ENCODE measurements around the gene SYNGR3. TPM values are rescaled to one million over a fixed set of nuclear protein-coding genes. Genes with fewer than 3 reads are reported as not detected.

The SYNGR3 gene
- total and polyA plus RNA-seq, 2 of the 13 experiments (the other 11 are each of a cell fraction or from before 2014, with no cell fraction given), result 0.97 to 5.7 TPM

DNA sequence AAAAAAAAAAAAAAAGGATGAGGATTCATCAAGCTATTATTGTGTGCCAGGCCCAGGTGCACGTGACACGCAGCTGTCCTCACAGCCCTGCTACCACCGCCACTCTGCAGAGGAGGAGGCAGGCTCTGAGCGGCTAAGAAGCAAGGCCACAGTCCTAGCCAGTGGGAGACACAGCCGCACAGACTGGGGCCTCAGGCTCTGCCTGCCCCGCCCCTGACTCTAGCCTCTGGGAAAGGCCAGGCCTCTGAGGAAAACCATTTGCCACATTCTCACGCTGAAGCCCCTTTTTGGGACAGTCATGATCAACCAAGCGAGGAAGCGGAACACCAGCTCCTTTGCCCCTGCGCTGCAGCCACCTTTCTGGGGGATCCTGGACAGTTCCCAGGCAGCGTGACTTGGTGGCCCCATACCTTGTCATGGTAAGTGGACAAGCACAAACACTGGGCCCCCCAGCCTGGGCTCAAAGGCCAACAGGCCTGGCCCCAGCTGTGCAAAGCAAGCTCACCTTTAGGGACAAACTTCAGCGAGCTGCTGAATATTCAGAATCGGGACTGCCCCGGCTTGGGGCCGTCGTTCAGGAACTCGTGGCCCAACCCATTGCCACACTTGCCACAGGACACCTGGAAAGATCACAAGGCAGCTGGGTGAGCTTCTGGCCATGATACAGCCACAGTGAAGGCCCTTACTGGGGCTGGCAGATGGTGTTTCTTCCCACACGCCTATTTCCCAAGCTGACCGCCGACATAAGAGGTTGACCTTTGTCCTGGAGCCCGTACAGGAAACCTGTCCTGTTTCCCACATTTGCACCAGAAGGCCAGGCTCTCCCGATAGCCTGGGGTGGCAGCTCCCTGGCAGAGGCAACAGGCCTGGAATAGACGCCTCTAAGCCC, 49.3 kb upstream of the SYNGR3 start (continued):
- TF ChIP-seq, protein P1, sequence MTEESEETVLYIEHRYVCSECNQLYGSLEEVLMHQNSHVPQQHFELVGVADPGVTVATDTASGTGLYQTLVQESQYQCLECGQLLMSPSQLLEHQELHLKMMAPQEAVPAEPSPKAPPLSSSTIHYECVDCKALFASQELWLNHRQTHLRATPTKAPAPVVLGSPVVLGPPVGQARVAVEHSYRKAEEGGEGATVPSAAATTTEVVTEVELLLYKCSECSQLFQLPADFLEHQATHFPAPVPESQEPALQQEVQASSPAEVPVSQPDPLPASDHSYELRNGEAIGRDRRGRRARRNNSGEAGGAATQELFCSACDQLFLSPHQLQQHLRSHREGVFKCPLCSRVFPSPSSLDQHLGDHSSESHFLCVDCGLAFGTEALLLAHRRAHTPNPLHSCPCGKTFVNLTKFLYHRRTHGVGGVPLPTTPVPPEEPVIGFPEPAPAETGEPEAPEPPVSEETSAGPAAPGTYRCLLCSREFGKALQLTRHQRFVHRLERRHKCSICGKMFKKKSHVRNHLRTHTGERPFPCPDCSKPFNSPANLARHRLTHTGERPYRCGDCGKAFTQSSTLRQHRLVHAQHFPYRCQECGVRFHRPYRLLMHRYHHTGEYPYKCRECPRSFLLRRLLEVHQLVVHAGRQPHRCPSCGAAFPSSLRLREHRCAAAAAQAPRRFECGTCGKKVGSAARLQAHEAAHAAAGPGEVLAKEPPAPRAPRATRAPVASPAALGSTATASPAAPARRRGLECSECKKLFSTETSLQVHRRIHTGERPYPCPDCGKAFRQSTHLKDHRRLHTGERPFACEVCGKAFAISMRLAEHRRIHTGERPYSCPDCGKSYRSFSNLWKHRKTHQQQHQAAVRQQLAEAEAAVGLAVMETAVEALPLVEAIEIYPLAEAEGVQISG (CRISPR knock-in tag; IDR thresholded peaks at IDR 0.05), result peak; percentile 62
- no peak for TF ChIP-seq CERS6 (CRISPR knock-in tag; IDR thresholded peaks at IDR 0.05)
- peak; percentile 83 for TF ChIP-seq HOXA5 (CRISPR knock-in tag; IDR thresholded peaks at IDR 0.05)
- TF ChIP-seq, protein P2, sequence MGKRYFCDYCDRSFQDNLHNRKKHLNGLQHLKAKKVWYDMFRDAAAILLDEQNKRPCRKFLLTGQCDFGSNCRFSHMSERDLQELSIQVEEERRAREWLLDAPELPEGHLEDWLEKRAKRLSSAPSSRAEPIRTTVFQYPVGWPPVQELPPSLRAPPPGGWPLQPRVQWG (CRISPR knock-in tag; IDR thresholded peaks at IDR 0.05; ENCODE audit: borderline replicate concordance, low read depth), result no peak
- TF ChIP-seq KLF9 (CRISPR knock-in tag; IDR thresholded peaks at IDR 0.05; ENCODE audit: low read depth), result peak; percentile 67; the same call in 1 of the 2 replicates
- peak; percentile 78; the same call in 1 of the 2 replicates for TF ChIP-seq ZNF230 (CRISPR knock-in tag; IDR thresholded peaks at IDR 0.05)
- TF ChIP-seq POLR2G (IDR thresholded peaks at IDR 0.05; ENCODE audit: low read depth, low read length), result peak; percentile 84
- no peak for TF ChIP-seq THAP8 (CRISPR knock-in tag; IDR thresholded peaks at IDR 0.05; ENCODE audit: borderline replicate concordance)
- peak; percentile 88 for TF ChIP-seq KDM5B (CRISPR knock-in tag; IDR thresholded peaks at IDR 0.05; ENCODE audit: borderline replicate concordance)
- peak; percentile 14; the same call in 1 of the 2 replicates for TF ChIP-seq ZNF160 (CRISPR knock-in tag; IDR thresholded peaks at IDR 0.05)
- no peak for TF ChIP-seq ZNF891 (CRISPR knock-in tag; IDR thresholded peaks at IDR 0.05)
- peak; percentile 71 for TF ChIP-seq MED8 (CRISPR knock-in tag; IDR thresholded peaks at IDR 0.05; ENCODE audit: insufficient replicate concordance)
- TF ChIP-seq, protein P3, sequence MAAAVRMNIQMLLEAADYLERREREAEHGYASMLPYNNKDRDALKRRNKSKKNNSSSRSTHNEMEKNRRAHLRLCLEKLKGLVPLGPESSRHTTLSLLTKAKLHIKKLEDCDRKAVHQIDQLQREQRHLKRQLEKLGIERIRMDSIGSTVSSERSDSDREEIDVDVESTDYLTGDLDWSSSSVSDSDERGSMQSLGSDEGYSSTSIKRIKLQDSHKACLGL (CRISPR knock-in tag; IDR thresholded peaks at IDR 0.05), result peak; percentile 87

All from HepG2 (cell line).